Activated CD4-positive, alpha-beta memory T cell treated with anti-CD3 and anti-CD28 coated beads for 36 hours (primary cell): ENCODE results near the gene BPIFA2. TPM values are rescaled to one million over a fixed set of nuclear protein-coding genes. Genes with fewer than 3 reads are reported as not detected.
"Not testable (repeated sequence)": the region's sequence is repeated elsewhere in the genome, so short reads cannot be mapped to it uniquely, and the experiment has no call there.

ENCODE experiments used
- CTCF ChIA-PET: fragments of 350-600 bp; sonication (Branson Sonifier 250); formaldehyde crosslinking; loops from one replicate; lab custom pipeline; 2021; ENCODE audit warnings: antibody characterized with exemption, inconsistent platforms; lab: Charles Lee
- POLR2A ChIA-PET: fragments of 350-600 bp; sonication (Branson Sonifier 250); formaldehyde crosslinking; loops from one replicate; lab custom pipeline; 2021; ENCODE audit warnings: antibody characterized with exemption; lab: Charles Lee
- DNase-seq: peaks from one replicate; pipeline ENCODE4 v3.0.0-alpha.2; 2020
- H3K27ac Mint-ChIP-seq: one replicate; pipeline ENCODE4 v1.8.0; 2021; ENCODE audit warnings: mixed read lengths
- H3K27me3 Mint-ChIP-seq: one replicate; pipeline ENCODE4 v1.8.0; 2021; ENCODE audit warnings: mixed read lengths
- H3K36me3 Mint-ChIP-seq: one replicate; pipeline ENCODE4 v1.8.0; 2021; ENCODE audit warnings: mixed read lengths
- H3K4me1 Mint-ChIP-seq: one replicate; pipeline ENCODE4 v1.8.0; 2021; ENCODE audit warnings: low read depth, mixed read lengths
- H3K4me3 Mint-ChIP-seq: one replicate; pipeline ENCODE4 v1.8.0; 2021; ENCODE audit warnings: mild to moderate bottlenecking, mixed read lengths
- H3K9me3 Mint-ChIP-seq: one replicate; pipeline ENCODE4 v1.8.0; 2021; ENCODE audit warnings: mixed read lengths
- intact Hi-C: fragments of 100-400 bp; cut with micrococcal nuclease; formaldehyde crosslinking; loops from one replicate; pipeline ENCODE4 v1.15.1; 2023
- total RNA-seq, 2 experiments: library from RNA; stranded (reverse); gene quantifications; one replicate each; pipeline ENCODE4 v1.2.3, GENCODE V29; 2021

Gene BPIFA2
- total RNA-seq, 2 experiments from 2014 or later: not detected

GRCh38 chr20:33183312-33183711 lies 15.4 kb downstream of the BPIFA2 start:
- no peak for DNase-seq
- Mint-ChIP-seq H3K9me3 (peaks cover 4% of the 10 kb centered on the region), H3K4me1 (no peaks in the 10 kb centered on the region), H3K4me3 (no peak overlapping the region), H3K27ac (no peak overlapping the region), H3K27me3 (no peaks in the 10 kb centered on the region), H3K36me3 (no peaks in the 10 kb centered on the region)
- ChIA-PET CTCF (interaction anchor here (0.6 kb wide), 1 partner anchor 52 kb away, joined by 3 read pairs; no protein-coding TSS in a partner anchor), POLR2A (no interaction called here)
- intact Hi-C loops: no loop called here

GRCh38 chr20:33185031-33185590 lies 17.2 kb downstream of the BPIFA2 start:
- H3K36me3 Mint-ChIP-seq, POLR2A ChIA-PET, intact Hi-C loops, DNase-seq, H3K9me3 Mint-ChIP-seq, H3K27me3 Mint-ChIP-seq, H3K4me1 Mint-ChIP-seq, H3K27ac Mint-ChIP-seq, CTCF ChIA-PET, H3K4me3 Mint-ChIP-seq: not testable (repeated sequence)

- Mint-ChIP-seq H3K27me3 (peaks cover 4% of the 10 kb centered on the region), H3K36me3 (no peaks in the 10 kb centered on the region), H3K27ac (no peak overlapping the region), H3K9me3 (peaks cover 4% of the 10 kb centered on the region), H3K4me3 (no peak overlapping the region), H3K4me1 (no peaks in the 10 kb centered on the region)
- no peak for DNase-seq
- ChIA-PET CTCF (no interaction called here), POLR2A (no interaction called here)
- intact Hi-C loops: no loop called here
These were observed 19.5 kb downstream of the BPIFA2 start for GRCh38 chr20:33187491-33187890.

GRCh38 chr20:33188421-33188820 lies 20.5 kb downstream of the BPIFA2 start:
- no peaks in the 10 kb centered on the region for H3K4me1 Mint-ChIP-seq
- intact Hi-C loops: no loop called here
- ChIA-PET POLR2A (no interaction called here), CTCF (no interaction called here)
- no peak overlapping the region for H3K27ac Mint-ChIP-seq
- no peak for DNase-seq
- no peak overlapping the region for H3K4me3 Mint-ChIP-seq
- H3K27me3 Mint-ChIP-seq: peaks cover 4% of the 10 kb centered on the region
- peaks cover 1% of the 10 kb centered on the region for H3K9me3 Mint-ChIP-seq
- H3K36me3 Mint-ChIP-seq: no peaks in the 10 kb centered on the region

GRCh38 chr20:33191484-33191883 lies 23.5 kb downstream of the BPIFA2 start:
- CTCF ChIA-PET: no interaction called here
- POLR2A ChIA-PET: no interaction called here
- no peaks in the 10 kb centered on the region for H3K4me1 Mint-ChIP-seq
- H3K27ac Mint-ChIP-seq: no peak overlapping the region
- intact Hi-C loops: no loop called here
- H3K27me3 Mint-ChIP-seq: peaks cover 4% of the 10 kb centered on the region
- H3K9me3 Mint-ChIP-seq: no peaks in the 10 kb centered on the region
- H3K4me3 Mint-ChIP-seq: no peak overlapping the region
- DNase-seq: no peak
- no peaks in the 10 kb centered on the region for H3K36me3 Mint-ChIP-seq

GRCh38 chr20:33191955-33192354 lies 24.0 kb downstream of the BPIFA2 start:
- CTCF ChIA-PET: no interaction called here
- Mint-ChIP-seq H3K27ac (no peak overlapping the region), H3K4me3 (no peak overlapping the region), H3K4me1 (no peaks in the 10 kb centered on the region), H3K27me3 (peaks cover 4% of the 10 kb centered on the region), H3K36me3 (no peaks in the 10 kb centered on the region), H3K9me3 (no peaks in the 10 kb centered on the region)
- intact Hi-C loops: no loop called here
- no peak for DNase-seq
- POLR2A ChIA-PET: no interaction called here

- H3K4me1 Mint-ChIP-seq: no peaks in the 10 kb centered on the region
- H3K27ac Mint-ChIP-seq: no peak overlapping the region
- ChIA-PET POLR2A (no interaction called here), CTCF (no interaction called here)
- H3K27me3 Mint-ChIP-seq: peaks cover 4% of the 10 kb centered on the region
- intact Hi-C loops: no loop called here
- no peak overlapping the region for H3K4me3 Mint-ChIP-seq
- no peaks in the 10 kb centered on the region for H3K36me3 Mint-ChIP-seq
- no peak for DNase-seq
- H3K9me3 Mint-ChIP-seq: no peaks in the 10 kb centered on the region
These were observed 25.0 kb downstream of the BPIFA2 start for GRCh38 chr20:33192912-33193501.

- ChIA-PET CTCF (no interaction called here), POLR2A (no interaction called here)
- Mint-ChIP-seq H3K36me3 (no peaks in the 10 kb centered on the region), H3K4me1 (no peaks in the 10 kb centered on the region), H3K9me3 (no peaks in the 10 kb centered on the region), H3K27ac (no peak overlapping the region), H3K27me3 (peaks cover 4% of the 10 kb centered on the region), H3K4me3 (no peak overlapping the region)
- intact Hi-C loops: no loop called here
- no peak for DNase-seq
These were observed 31.1 kb downstream of the BPIFA2 start for GRCh38 chr20:33199026-33199425.

GRCh38 chr20:33202451-33202850 lies 34.5 kb downstream of the BPIFA2 start:
- intact Hi-C loops: no loop called here
- H3K4me1 Mint-ChIP-seq: no peaks in the 10 kb centered on the region
- DNase-seq: no peak
- no peak overlapping the region for H3K27ac Mint-ChIP-seq
- H3K27me3 Mint-ChIP-seq: peaks cover 15% of the 10 kb centered on the region
- ChIA-PET CTCF (interaction anchor here (1.1 kb wide), 1 partner anchor 33 kb away, joined by 3 read pairs; no protein-coding TSS in a partner anchor), POLR2A (no interaction called here)
- no peaks in the 10 kb centered on the region for H3K36me3 Mint-ChIP-seq
- no peaks in the 10 kb centered on the region for H3K9me3 Mint-ChIP-seq
- no peak overlapping the region for H3K4me3 Mint-ChIP-seq

GRCh38 chr20:33203444-33203843 lies 35.5 kb downstream of the BPIFA2 start:
- H3K9me3 Mint-ChIP-seq: no peaks in the 10 kb centered on the region
- no peak for DNase-seq
- H3K4me1 Mint-ChIP-seq: no peaks in the 10 kb centered on the region
- H3K36me3 Mint-ChIP-seq: no peaks in the 10 kb centered on the region
- peaks cover 22% of the 10 kb centered on the region for H3K27me3 Mint-ChIP-seq
- CTCF ChIA-PET: no interaction called here
- intact Hi-C loops: no loop called here
- H3K27ac Mint-ChIP-seq: no peak overlapping the region
- POLR2A ChIA-PET: no interaction called here
- H3K4me3 Mint-ChIP-seq: no peak overlapping the region

- peak; percentile 58 for DNase-seq
- H3K27me3 Mint-ChIP-seq: peaks cover 42% of the 10 kb centered on the region
- no peaks in the 10 kb centered on the region for H3K9me3 Mint-ChIP-seq
- no peak overlapping the region for H3K4me3 Mint-ChIP-seq
- ChIA-PET POLR2A (no interaction called here), CTCF (interaction anchor here (0.7 kb wide), 1 partner anchor 308 kb away, joined by 3 read pairs; no protein-coding TSS in a partner anchor)
- H3K27ac Mint-ChIP-seq: no peak overlapping the region
- no peaks in the 10 kb centered on the region for H3K4me1 Mint-ChIP-seq
- H3K36me3 Mint-ChIP-seq: no peaks in the 10 kb centered on the region
- intact Hi-C loops: no loop called here
These were observed 41.8 kb downstream of the BPIFA2 start for GRCh38 chr20:33209789-33210188.

- Mint-ChIP-seq H3K36me3 (no peaks in the 10 kb centered on the region), H3K4me1 (no peaks in the 10 kb centered on the region), H3K27me3 (peaks cover 41% of the 10 kb centered on the region), H3K4me3 (no peak overlapping the region), H3K27ac (no peak overlapping the region), H3K9me3 (no peaks in the 10 kb centered on the region)
- intact Hi-C loops: no loop called here
- no peak for DNase-seq
- POLR2A ChIA-PET: interaction anchor here (0.6 kb wide), 1 partner anchor 76 kb away, joined by 3 read pairs; no protein-coding TSS in a partner anchor
- CTCF ChIA-PET: interaction anchor here (0.8 kb wide), 1 partner anchor 183 kb away, joined by 3 read pairs; no protein-coding TSS in a partner anchor
These were observed 42.4 kb downstream of the BPIFA2 start for GRCh38 chr20:33210371-33210770.
